Activated CD8-positive, alpha-beta memory T cell treated with anti-CD3 and anti-CD28 coated beads for 1 hour (primary cell): Measurements from ENCODE around the gene SPTLC1.
"Not testable (repeated sequence)": the region's sequence is repeated elsewhere in the genome, so short reads cannot be mapped to it uniquely, and the experiment has no call there.

Experiments
- DNase-seq, 2 donors: peaks; one replicate each; pipeline ENCODE4 v3.0.0-alpha.2; 2020; ENCODE audit warnings: low read depth in 1 of 2; ENCODE audit errors: extremely low read depth in 1 of 2

SPTLC1 gene

DNA sequence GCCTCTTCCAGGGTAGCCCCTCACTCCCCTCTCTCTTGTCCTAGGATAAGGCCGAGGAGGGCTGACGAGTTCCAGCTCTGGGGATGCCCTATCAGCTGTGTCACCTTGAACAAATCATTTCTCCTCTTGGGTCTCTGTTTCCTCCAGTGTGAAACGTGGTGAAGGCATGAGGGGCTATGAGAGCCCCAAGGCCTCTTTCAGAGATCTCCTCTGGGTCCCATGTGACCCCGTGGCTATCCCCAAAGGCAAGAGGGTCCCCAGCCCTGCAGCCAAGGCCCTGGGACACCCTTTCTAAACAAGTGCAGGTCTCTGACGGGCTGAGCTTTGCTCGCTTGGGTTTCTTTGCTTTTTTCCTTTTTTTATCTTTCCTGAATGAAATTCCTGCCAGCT is 25.5 kb upstream of the SPTLC1 start:
- DNase-seq = no peak

DNA sequence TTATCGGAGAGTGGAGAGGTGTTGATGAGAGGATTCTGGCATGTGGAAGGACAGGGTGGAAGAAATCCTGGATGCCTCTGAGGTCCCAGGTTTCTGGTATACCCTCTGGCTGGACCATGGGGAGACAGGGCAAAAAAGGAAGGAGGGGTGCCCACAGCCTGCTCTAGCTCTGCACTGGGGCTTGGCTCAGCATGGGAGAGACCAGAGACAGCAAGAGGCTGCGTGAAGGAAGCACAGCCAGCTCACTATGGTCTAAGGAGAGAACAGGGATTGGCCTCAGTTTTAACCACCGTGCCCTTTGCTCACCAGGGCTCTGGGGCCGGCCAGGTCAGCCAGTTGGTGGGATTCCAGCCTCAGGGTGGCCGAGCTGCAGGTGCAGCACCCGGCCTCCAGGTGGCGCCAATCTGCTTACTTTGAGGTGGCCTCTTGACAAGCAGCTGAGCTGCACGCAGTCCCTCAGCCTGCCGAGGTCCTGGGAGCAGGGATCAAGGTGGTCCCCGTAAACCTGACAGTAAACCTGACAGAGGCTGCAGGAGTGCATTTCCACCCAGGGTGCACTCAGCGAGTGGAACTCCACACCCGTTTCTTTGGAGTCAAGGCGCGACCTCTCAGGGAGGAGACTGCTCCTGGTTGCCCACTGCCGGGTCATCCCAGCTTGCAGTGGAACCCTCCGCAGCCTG is 25.0 kb upstream of the SPTLC1 start:
- peak; percentile 20 to 52 for DNase-seq

DNA sequence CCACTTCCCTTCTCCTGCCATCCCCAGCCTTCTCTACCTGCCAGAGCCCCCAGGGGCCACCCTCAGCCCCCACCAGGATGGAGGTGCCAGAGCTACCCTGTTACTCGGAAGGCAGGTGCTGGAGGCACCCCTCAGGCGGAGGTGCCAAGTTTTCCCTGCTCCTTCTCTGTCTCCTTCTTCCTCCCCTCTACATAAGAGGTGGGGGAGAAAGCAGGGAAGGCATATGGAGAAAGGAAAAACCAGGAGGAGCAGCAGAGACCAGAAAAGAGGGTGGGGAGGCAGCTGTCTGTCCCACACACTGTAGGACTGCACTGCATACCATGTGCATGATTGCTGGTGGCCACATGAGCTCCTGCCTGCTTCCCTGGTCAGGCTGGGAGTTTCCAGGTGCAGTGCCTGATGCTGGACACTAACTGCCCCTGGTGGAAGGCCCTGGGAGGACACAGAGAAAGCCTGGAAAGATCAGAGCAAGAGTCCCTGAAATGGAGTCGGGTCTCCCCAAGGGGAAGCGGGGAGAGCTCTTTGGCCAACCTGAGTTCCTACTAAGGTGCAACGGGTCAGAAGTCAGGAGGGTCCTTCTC is 23.8 kb upstream of the SPTLC1 start:
- not testable (repeated sequence) for DNase-seq

DNA sequence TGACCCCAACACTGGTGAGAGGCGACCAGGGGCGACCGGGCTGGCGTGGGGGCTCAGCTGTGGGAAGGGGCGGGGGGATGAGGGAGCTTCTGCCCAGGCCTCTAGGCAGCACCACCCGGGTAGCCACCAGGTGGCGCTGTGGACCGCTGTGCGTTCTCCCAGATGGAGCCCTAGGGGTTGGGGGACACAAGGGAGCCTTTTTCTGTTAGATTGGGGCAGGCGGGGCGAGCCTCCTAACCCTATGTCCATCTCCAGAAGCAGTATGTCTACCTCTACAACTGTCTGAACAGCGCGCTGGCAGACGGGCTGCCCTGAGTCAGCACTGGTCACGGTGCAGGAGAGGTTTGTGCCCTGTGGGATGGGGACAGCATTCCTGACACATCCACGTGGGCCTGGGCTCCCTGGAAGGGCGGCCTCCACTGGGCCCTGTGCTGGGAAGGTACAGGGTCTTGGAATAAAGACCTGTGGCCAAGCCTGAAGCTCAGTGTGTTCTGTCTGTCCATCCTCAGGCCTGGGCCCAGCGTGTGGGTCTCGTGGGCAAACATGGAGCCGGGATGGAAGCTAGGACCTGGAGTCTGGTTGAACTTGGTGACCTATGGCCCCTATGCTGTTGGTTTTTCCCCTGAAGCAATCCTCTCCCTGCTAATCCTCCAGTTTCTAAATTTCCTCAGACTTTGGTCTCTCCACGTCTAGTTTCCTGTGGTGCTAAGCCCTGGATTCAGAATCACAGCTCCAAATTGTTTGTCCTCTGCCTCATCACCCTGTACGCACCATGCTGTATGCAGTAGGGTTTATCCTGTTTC is 23.1 kb upstream of the SPTLC1 start:
- peak in 1 of 2 donors; percentile 66 for DNase-seq

DNA sequence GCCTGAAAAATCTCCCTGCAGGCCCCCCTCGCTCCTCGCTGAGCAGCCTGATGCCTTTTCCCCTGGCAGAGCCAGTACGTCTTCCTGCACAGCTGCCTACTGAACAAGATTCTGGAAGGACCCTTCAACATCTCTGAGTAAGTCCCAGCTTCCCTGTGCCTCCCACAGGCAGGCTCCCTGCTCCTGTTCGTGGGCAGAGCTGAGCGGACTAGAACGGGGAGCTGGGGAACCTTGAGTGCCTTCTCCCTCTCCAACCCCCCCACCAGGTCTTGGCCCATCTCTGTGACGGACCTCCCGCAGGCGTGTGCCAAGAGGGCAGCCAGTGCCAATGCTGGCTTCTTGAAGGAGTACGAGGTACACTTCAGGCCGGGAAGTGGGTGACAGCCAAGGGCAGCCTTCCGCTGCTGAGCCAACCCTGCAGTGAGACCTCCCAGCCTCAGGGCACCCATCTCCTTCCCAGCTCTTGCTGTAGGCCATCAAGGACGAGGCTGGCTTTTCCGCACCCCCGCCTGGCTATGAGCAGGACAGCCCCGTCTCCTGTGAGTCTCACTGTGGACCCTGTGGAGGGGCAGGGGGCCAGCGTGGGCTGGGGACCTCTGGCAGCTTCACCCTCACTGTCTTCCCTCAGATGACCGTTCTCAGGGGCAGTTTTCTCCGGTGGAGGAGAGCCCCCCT is 21.1 kb upstream of the SPTLC1 start:
- DNase-seq = no peak

DNA sequence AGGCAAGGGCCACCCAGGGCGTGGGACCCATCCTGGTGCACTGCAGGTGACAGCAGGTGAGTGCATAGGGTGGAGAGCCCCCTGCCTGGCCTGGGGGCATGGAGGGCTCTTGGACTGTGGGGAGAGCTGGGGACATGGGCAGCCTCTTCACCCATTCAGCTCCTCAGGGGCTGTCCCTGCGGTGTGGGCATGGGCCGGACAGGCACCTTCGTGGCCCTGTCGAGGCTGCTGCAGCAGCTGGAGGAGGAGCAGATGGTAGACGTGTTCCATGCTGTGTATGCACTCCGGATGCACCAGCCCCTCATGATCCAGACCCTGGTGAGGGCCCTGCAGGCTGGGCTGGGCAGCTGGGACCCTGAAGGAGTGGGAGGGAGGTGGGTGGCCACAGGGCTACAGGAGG is 20.4 kb upstream of the SPTLC1 start:
- DNase-seq = no peak

DNA sequence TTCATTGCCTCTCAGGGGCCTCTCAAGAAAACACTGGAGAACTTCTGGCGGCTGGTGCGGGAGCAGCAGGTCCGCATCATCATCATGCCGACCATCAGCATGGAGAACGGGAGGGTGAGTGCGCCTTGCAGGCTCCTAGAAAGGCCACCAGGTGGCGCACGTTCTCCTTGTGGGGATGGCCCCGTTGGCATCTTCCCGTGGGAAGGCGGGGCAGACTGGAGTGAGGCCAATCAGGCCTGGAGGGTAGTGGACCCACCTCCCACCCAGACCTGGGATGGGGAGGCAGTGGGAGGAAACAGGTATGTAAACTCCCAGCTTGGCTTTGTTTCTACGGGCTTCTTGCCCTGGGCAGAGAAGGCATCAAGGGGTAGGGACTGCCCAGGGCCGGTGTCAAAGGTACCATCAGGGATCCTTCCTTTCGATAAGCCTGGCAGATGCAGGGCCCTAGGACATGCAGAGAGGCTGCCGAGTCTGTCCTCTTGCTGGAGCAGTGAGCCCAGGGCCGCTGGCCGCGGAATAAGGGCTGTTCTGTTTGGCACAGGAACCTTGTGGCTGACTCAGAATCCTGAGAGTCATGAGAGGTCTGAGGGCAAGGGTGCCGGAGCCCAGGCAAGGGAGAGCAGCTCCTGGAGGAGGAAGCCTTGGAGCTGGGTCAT is 18.9 kb upstream of the SPTLC1 start:
- DNase-seq = peak; percentile 37 to 60

DNA sequence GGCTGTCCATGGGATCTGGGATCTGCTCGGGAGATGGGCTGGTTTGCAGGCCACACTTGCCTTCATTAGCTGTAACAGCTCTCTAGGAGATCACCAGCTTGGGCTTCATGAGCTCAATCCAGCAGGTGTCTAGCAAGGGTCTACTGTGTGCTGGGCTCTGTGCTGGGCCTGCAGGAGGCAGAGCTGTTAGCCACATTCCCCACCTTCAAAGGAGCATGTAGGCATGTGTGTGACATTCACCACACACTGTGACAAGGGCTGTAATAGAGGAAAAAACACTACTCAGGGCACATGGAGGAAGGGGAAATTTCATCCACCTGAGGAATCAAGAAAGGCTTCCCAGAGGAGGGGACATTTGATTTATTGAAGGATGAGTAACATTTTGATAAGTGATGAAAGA is 17.7 kb upstream of the SPTLC1 start:
- not testable (repeated sequence) for DNase-seq

DNA sequence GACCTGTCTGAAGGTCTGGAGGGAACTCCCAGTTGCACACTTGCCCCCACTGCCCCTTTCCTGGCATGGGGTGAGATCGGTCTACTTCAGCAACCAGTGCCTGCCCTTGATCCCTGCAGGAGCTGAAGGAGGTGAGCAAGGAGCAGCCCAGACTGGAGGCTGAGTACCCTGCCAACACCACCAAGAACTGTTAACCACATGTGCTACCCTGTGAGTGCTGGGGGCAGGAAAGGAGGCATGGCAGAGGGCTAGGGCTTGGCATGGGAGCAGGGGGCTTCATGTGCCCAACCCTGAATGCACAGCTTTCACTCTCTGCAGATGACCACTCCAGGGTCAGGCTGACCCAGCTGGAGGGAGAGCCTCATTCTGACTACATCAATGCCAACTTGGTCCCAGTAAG is 17.3 kb upstream of the SPTLC1 start:
- DNase-seq = no peak

DNA sequence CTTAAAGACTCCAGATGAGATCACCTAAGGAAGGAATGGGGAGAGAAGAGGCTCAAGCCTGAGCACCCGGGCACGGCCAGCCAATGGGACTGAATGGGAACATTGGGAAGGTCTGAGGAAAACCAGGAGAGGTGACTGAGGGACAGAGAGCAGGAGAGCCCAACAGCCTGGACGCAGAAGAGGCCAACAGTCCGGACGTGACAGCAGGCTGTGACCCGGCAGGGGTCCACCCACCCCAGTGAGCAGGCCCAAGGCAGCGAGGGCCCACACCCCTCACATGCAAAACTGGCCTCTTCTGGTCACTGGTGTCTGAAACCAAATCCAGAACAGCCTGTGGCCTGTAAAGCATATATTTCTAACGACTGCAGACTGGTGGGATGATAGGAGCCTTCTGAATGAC is 7.6 kb upstream of the SPTLC1 start:
- DNase-seq = no peak

DNA sequence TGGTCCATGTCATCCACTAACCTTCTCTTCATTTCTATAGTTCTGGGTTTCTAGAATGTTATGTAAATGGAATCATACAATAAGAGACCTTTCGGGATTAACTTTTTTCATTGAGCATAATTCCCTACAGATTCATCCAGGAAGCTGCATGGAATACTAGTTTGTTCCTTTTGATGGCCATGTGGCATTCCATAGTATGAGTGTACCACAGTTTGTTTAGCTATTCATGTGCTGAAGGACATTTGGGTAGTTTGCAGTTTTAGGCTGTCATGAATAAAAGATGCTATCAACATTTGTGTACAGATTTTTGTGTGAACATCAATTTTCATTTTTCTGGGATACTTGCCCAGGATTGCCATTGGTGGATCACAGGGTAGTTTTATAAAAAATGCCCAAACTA is 6.8 kb upstream of the SPTLC1 start:
- no peak for DNase-seq

DNA sequence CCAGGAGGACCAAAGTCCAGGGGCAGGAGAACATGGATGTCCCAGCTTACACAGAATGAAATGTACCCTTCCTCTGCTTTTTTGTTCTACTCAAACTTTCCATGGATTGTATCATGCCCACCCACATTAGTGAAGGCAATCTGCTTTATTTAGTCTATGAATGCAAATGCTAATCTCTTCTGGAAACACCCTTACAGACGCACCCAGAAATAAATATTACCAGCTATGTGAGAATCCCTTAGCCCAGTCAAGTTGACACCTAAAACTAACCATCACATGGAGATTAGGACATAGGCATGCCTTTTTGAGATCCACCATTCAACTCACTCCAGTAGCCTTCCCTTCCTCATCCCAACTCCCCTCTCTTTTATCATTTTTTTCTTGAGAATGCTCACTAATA is 6.1 kb upstream of the SPTLC1 start:
- no peak for DNase-seq

DNA sequence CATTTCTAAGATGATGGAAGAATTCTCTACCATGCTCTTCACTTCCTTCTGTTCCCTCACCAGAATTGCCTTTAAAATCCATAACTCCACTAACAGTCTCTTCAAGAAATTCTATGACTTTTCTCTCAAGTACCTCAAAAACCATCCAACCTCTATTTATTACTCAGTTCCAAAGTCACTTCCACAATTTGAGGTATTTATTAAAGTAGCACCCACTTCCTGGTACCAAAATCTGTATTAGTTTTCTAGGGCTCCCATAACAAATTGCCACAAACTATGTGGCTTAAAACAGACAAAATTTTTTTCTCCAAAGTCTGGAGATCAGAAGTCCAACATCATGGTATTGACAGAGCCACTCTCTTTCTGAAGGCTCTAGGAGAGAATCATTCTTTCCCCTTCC is 4.9 kb upstream of the SPTLC1 start:
- no peak for DNase-seq

DNA sequence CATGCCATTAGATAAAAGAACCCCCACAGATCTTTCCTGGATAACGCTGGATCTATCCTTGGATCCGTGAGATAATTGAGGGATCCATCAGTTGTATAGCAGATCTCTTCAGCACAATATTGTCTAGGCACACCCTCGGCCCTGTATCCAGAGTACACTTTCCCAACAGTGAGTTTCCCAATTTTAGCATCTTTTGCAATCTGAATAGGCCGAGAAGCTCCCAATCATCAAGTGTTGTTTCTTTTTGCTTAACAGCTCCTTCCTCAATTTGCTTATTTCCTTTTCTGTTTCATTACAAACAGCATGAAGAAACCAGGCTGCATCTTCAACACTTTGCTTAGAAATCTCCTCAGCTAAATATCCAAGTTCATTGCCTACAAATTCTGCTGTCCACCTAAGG is 4.4 kb upstream of the SPTLC1 start:
- no peak for DNase-seq

DNA sequence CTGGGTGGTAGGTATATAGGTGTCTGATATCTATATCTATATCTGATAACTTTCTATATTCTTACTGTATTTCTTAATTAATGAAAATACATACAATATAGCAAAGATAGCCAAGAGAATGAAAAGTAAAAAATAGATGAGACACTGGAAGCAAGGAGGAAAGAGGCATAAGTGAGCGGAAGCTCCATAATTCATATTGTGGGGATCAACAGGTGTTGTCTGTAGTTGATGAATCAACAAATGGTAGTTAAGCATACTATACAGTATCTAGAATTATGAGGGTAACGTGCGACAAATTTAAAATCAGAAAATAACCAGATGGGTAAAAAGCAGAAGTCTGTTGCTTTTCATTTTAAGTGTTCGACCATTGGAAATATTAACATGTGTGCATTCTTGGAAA is 7.1 kb downstream of the SPTLC1 start:
- DNase-seq = no peak

DNA sequence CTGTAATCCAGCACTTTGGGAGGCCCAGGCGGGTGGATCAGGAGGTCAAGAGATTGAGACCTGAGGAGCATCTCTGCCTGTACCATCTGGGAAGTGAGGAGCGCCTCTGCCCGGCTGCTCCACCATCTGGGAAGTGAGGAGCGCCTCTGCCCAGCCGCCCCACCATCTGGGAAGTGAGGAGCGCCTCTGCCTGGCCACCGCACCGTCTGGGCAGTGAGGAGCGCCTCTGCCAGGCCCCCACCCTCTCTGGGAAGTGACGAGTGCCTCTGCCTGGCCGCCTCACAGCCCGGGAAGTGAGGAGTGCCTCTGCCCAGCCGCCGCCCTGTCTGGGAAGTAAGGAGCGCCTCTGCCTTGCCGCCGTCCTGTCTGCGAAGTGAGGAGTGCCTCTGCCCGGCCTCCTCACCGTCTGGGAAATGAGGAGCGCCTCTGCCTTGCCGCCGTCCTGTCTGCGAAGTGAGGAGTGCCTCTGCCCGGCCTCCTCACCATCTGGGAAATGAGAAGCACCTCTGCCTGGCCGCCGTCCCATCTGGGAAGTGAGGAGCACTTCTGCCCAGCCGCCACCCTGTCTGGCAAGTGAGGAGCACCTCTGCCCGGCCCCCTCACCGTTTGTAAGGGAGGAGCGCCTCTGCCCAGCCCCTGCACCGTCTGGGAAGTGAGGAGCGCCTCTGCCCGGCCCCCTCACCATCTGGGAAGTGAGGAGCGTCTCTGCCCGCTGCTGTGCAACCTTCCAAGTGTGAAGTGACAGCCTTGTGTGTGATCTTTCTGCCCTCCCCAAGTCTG is 9.6 kb downstream of the SPTLC1 start:
- not testable (repeated sequence) for DNase-seq

DNA sequence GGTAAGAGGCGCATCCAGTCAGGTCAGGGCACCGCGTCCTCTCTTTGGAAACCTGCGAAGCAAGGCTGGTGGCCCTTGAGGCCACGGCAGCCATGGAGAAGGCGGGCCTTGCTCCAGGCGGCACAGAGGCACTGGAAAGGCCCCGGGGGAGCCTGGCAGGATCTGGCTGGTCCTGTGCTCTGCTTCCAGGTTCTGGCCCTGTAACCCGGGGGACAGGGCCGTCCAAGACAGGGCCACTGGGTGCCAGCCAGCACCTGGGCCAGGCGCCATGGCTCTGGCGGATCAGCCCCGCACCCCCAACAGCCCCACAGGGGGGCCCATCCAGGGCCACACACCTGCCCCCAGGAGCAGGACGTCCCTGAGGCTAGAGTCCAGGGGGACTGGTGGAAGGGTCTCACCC is 11.6 kb downstream of the SPTLC1 start:
- not testable (repeated sequence) for DNase-seq

DNA sequence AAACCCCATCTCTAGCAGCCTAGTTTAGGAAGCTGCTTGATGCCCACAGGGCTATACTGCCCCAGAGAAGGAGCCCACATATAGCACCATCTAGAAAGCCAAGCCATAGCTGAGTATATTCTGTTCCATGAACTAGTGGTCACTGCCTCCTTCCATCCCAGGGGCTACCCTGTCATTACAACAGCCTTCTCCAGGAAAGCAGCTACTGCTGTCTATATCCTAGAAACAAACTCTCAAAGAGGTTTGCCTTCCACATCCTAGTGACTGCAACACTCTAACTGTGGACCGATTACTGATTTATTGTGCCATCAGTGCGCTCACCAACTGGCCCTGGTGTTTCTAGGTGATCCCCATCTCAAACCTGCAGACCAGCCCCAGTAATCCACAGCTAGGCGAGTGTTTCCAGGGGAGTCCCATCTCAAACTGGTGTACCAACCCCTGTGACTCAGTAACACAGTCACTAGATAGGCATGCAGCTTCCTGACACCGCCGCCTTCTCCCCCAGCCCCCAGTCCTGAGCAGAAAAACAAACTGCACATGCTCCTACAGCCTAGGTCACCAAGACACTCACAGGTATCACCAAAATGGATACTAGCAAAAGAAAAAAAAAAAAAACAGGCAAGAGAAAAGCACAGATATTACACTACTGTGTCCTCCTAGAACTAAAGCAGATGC is 14.8 kb downstream of the SPTLC1 start:
- DNase-seq = no peak

DNA sequence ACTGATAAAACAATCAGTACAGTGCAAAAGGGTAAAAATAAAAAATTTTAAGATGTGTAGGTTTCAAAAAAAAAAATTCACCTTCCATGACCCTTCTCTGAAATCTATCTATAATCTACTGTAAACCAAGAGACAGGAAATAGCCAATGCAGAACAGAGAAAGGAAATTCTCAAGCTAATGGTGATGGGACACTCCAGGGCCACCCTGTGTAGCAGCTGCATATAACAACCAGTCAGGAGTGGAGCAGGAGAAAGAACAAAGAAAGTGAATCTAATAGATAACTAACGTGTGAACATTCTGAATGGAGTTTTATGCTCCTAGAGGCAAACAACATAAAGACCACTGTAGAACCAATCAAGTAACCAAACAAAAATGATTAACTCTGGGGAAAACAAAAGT is 16.6 kb downstream of the SPTLC1 start:
- DNase-seq = no peak

DNA sequence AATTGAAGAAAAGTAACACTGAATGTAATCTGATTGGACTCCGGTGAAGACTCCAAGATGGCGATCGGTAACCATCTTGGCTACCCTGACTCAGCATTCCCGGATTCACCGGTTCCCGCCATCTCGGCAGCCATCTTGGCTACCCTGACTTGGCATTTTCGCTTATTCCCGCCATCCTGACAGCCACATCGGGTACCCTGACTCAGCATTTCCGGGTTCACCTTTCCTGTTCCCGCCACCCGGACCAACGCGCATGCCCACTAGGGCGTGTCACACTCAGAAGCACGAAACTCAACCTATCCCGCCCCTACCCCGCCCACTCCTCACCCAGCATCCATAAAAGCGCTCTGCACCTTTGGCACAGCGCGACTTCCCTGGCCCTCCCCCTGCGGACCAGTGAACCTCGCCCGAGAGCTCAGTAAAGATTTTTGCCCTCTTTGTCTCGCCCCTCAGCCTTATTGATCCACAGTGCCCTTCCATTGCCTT is 17.2 kb downstream of the SPTLC1 start:
- peak in 1 of 2 donors; percentile 28 for DNase-seq
